H9 (cell line): ENCODE results near the gene DYNC1H1. TPM values are rescaled to one million over a fixed set of nuclear protein-coding genes. Genes with fewer than 3 reads are reported as not detected.
A peak's percentile ranks its signal among the peaks of the same experiment; 100 is the strongest.

Source experiments
- DNase-seq: peaks from one replicate; pipeline ENCODE4 v3.0.0-alpha.2; 2017
- H2AFZ ChIP-seq: one replicate; pipeline ENCODE4 v1.6.1; 2013; ENCODE audit warnings: mild to moderate bottlenecking, low read length, control low read depth, moderate library complexity
- H2AK5ac ChIP-seq: 2 replicates; pipeline ENCODE4 v1.6.1; 2013; ENCODE audit warnings: low read length, control low read depth, mixed read lengths; ENCODE audit not compliant: insufficient read length
- H2BK120ac ChIP-seq: one replicate; pipeline ENCODE4 v1.6.1; 2013; ENCODE audit warnings: low read depth, mild to moderate bottlenecking, low read length, control low read depth, inconsistent platforms; ENCODE audit not compliant: poor library complexity, severe bottlenecking
- H2BK12ac ChIP-seq: 2 replicates; pipeline ENCODE4 v1.6.1; 2013; ENCODE audit warnings: low read length, control low read depth, mixed read lengths, low read depth; ENCODE audit not compliant: insufficient read length
- H2BK15ac ChIP-seq: 2 replicates; pipeline ENCODE4 v1.6.1; 2013; ENCODE audit warnings: low read depth, low read length, control low read depth
- H2BK20ac ChIP-seq: one replicate; pipeline ENCODE4 v1.6.1; 2013; ENCODE audit warnings: low read depth, mild to moderate bottlenecking, low read length, control low read depth, inconsistent platforms; ENCODE audit not compliant: poor library complexity, severe bottlenecking
- H2BK5ac ChIP-seq: 2 replicates; pipeline ENCODE4 v1.6.1; 2013; ENCODE audit warnings: low read length, control low read depth, mixed read lengths; ENCODE audit not compliant: insufficient read length
- H3K14ac ChIP-seq: 2 replicates; pipeline ENCODE4 v1.6.1; 2013; ENCODE audit warnings: low read length, control low read depth; ENCODE audit not compliant: insufficient read depth
- H3K18ac ChIP-seq: 2 replicates; pipeline ENCODE4 v1.6.1; 2013; ENCODE audit warnings: low read depth, mild to moderate bottlenecking, mixed read lengths, low read length, control low read depth; ENCODE audit not compliant: insufficient read length
- H3K23ac ChIP-seq: 2 replicates; pipeline ENCODE4 v1.6.1; 2013; ENCODE audit warnings: low read length, control low read depth, mixed read lengths, low read depth; ENCODE audit not compliant: insufficient read length
- H3K23me2 ChIP-seq: 2 replicates; pipeline ENCODE4 v1.6.1; 2013; ENCODE audit warnings: low read depth, mild to moderate bottlenecking, mixed read lengths, low read length, control low read depth; ENCODE audit not compliant: insufficient read length, poor library complexity, severe bottlenecking
- H3K27ac ChIP-seq: 2 replicates; pipeline ENCODE4 v1.5.1; 2013; ENCODE audit warnings: low read length, control low read depth, mixed read lengths, low read depth; ENCODE audit not compliant: insufficient read length
- H3K27me3 ChIP-seq: 2 replicates; pipeline ENCODE4 v1.6.1; 2013; ENCODE audit warnings: low read length, control low read depth, inconsistent platforms; ENCODE audit not compliant: insufficient read depth
- H3K4ac ChIP-seq: 2 replicates; pipeline ENCODE4 v1.6.1; 2013; ENCODE audit warnings: low read depth, mild to moderate bottlenecking, control low read depth, inconsistent platforms, low read length, moderate library complexity
- H3K4me1 ChIP-seq: 2 replicates; pipeline ENCODE4 v1.6.1; 2013; ENCODE audit warnings: low read length, control low read depth, inconsistent platforms; ENCODE audit not compliant: insufficient read depth
- H3K4me2 ChIP-seq: 2 replicates; pipeline ENCODE4 v1.6.1; 2013; ENCODE audit warnings: low read length, control low read depth, mixed read lengths; ENCODE audit not compliant: insufficient read length, insufficient read depth
- H3K56ac ChIP-seq: 2 replicates; pipeline ENCODE4 v1.6.1; 2013; ENCODE audit warnings: low read depth, mild to moderate bottlenecking, mixed read lengths, low read length, control low read depth; ENCODE audit not compliant: insufficient read length
- H3K79me1 ChIP-seq: 2 replicates; pipeline ENCODE4 v1.6.1; 2013; ENCODE audit warnings: low read depth, mild to moderate bottlenecking, moderate library complexity, low read length, control low read depth, inconsistent platforms; ENCODE audit not compliant: insufficient read depth, poor library complexity, severe bottlenecking
- H3K79me2 ChIP-seq: 2 replicates; pipeline ENCODE4 v1.6.1; 2013; ENCODE audit warnings: low read length, control low read depth, inconsistent platforms; ENCODE audit not compliant: insufficient read depth
- H3K9ac ChIP-seq: 2 replicates; pipeline ENCODE4 v1.6.1; 2013; ENCODE audit warnings: low read length, control low read depth, mixed read lengths; ENCODE audit not compliant: insufficient read length; ENCODE audit errors: extremely low read depth
- H3K9me3 ChIP-seq: one replicate; pipeline ENCODE4 v1.6.1; 2013; ENCODE audit warnings: low read depth, low read length, inconsistent platforms; ENCODE audit not compliant: control insufficient read depth
- H3T11ph ChIP-seq: one replicate; pipeline ENCODE4 v1.6.1; 2013; ENCODE audit warnings: mild to moderate bottlenecking, low read length, control low read depth, inconsistent platforms
- H4K20me1 ChIP-seq: one replicate; pipeline ENCODE4 v1.6.1; 2013; ENCODE audit not compliant: control insufficient read depth, insufficient read length, insufficient read depth
- H4K5ac ChIP-seq: 2 replicates; pipeline ENCODE4 v1.6.1; 2013; ENCODE audit warnings: low read depth, mild to moderate bottlenecking, mixed read lengths, low read length, control low read depth; ENCODE audit not compliant: insufficient read length
- H4K8ac ChIP-seq: replicated peaks from 2 replicates; pipeline ENCODE4 v1.6.1; 2013; ENCODE audit warnings: low read length, control low read depth, mixed read lengths, low read depth; ENCODE audit not compliant: insufficient read length
- H4K91ac ChIP-seq: 2 replicates; pipeline ENCODE4 v1.6.1; 2013; ENCODE audit warnings: low read depth, mild to moderate bottlenecking, moderate library complexity, mixed read lengths, low read length, control low read depth; ENCODE audit not compliant: insufficient read length
- H3K27ac Mint-ChIP-seq, 3 experiments: 2 replicates in 2 of 3; 3 replicates in 1 of 3; pipeline ENCODE4 v1.8.0; 2020 to 2021; ENCODE audit warnings: mixed read lengths in 3 of 3, mild to moderate bottlenecking in 1 of 3, moderate library complexity in 1 of 3
- H3K27me3 Mint-ChIP-seq: 2 replicates; pipeline ENCODE4 v1.8.0; 2021; ENCODE audit warnings: low read depth, mild to moderate bottlenecking, moderate library complexity, mixed read lengths
- H3K36me3 Mint-ChIP-seq, 3 experiments: 2 replicates in 2 of 3; 3 replicates in 1 of 3; pipeline ENCODE4 v1.8.0; 2020 to 2021; ENCODE audit warnings: low read depth in 3 of 3, mixed read lengths in 3 of 3; ENCODE audit not compliant: insufficient read depth in 1 of 3
- H3K4me1 Mint-ChIP-seq, 2 experiments: 2 replicates each; pipeline ENCODE4 v1.8.0; 2020; ENCODE audit warnings: mixed read lengths in 2 of 2
- H3K4me3 Mint-ChIP-seq, 2 experiments: 2 replicates in 1 of 2; 3 replicates in 1 of 2; pipeline ENCODE4 v1.8.0; 2020 to 2021; ENCODE audit warnings: mild to moderate bottlenecking in 2 of 2, mixed read lengths in 2 of 2, moderate library complexity in 1 of 2
- H3K9me3 Mint-ChIP-seq, 2 experiments: 2 replicates in 1 of 2; 3 replicates in 1 of 2; pipeline ENCODE4 v1.8.0; 2020; ENCODE audit warnings: mild to moderate bottlenecking in 2 of 2, mixed read lengths in 2 of 2, moderate library complexity in 1 of 2
- WGBS: extraction: QIAGEN DNeasy Blood & Tissue Kit; methylation state at CpG from one replicate; pipeline ENCODE4 v1.1.7; 2013; ENCODE audit warnings: missing lambda C conversion rate, low lambda C conversion rate, mixed read lengths; ENCODE audit not compliant: insufficient read length; ENCODE audit errors: extremely low coverage; 5-methylcytosine and 5-hydroxymethylcytosine counted together
- total RNA-seq: library from RNA; stranded (reverse); gene quantifications from 2 replicates; pipeline ENCODE4 v1.2.1, GENCODE V29; 2021
- TF ChIP-seq, protein P1 (sequence below): fragments of 200-600 bp; sonication (generic); conservative IDR thresholded peaks from 3 replicates; pipeline ENCODE4 v1.8.0; 2021; ENCODE audit warnings: antibody characterized with exemption, mild to moderate bottlenecking

DYNC1H1 gene
- total RNA-seq, 1 experiment from 2014 or later: 359 TPM

DNA sequence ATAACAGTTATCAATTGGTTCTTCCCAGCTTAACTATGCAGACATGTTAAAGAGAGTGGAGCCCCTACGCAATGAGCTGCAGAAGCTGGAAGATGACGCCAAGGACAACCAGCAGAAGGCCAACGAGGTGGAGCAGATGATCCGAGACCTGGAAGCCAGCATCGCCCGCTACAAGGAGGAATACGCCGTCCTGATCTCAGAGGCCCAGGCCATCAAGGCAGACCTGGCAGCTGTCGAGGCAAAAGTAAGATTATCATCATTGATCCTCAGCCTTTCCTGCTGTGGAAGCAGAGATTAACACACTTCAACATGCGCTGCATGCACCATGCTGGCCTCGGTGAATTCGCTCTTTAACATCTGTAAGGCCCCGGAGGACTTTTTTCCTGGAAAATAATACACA is 68.9 kb downstream of the DYNC1H1 start:
- Histone ChIP-seq H2BK20ac (no peak overlapping the region), H2BK15ac (no peak overlapping the region), H3K14ac (no peak overlapping the region), H3K27ac (no peak overlapping the region), H2BK5ac (no peak overlapping the region), H3K18ac (no peak overlapping the region), H4K91ac (no peak overlapping the region), H4K8ac (no peak overlapping the region), H3K4me1 (no peaks in the 10 kb centered on the region), H2AFZ (no peak overlapping the region), H3T11ph (no peak overlapping the region), H3K9ac (no peak overlapping the region), H4K5ac (no peak overlapping the region), H3K9me3 (no peaks in the 10 kb centered on the region), H2AK5ac (no peak overlapping the region), H3K4me2 (no peak overlapping the region), H3K23ac (no peak overlapping the region), H3K79me1 (no peaks in the 10 kb centered on the region), H3K56ac (no peak overlapping the region), H2BK120ac (no peak overlapping the region), H4K20me1 (no peaks in the 10 kb centered on the region), H3K79me2 (no peaks in the 10 kb centered on the region), H3K27me3 (no peaks in the 10 kb centered on the region), H2BK12ac (no peak overlapping the region), H3K4ac (no peak overlapping the region), H3K23me2 (no peaks in the 10 kb centered on the region)
- WGBS: no CpG with 5 or more reads among the region's 13 CpGs
- Mint-ChIP-seq H3K9me3 (no peaks in the 10 kb centered on the region; a peak in 1 of 5 replicates), H3K4me1 (no peaks in the 10 kb centered on the region), H3K27me3 (no peaks in the 10 kb centered on the region), H3K4me3 (no peak overlapping the region), H3K27ac (peak overlapping the region in 1 of 3 experiments; percentile 60; a peak in 1 of 7 replicates), H3K36me3 (peaks cover 54 to 86% (median 75%) of the 10 kb centered on the region in 3 experiments)
- TF ChIP-seq, protein P1, sequence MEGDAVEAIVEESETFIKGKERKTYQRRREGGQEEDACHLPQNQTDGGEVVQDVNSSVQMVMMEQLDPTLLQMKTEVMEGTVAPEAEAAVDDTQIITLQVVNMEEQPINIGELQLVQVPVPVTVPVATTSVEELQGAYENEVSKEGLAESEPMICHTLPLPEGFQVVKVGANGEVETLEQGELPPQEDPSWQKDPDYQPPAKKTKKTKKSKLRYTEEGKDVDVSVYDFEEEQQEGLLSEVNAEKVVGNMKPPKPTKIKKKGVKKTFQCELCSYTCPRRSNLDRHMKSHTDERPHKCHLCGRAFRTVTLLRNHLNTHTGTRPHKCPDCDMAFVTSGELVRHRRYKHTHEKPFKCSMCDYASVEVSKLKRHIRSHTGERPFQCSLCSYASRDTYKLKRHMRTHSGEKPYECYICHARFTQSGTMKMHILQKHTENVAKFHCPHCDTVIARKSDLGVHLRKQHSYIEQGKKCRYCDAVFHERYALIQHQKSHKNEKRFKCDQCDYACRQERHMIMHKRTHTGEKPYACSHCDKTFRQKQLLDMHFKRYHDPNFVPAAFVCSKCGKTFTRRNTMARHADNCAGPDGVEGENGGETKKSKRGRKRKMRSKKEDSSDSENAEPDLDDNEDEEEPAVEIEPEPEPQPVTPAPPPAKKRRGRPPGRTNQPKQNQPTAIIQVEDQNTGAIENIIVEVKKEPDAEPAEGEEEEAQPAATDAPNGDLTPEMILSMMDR: no peak
- DNase-seq: no peak
